Endothelial cell of hepatic sinusoid (primary cell): ENCODE measurements around the gene ESRRG.

ENCODE experiments used
- in situ Hi-C: cut with HindIII; loops from 2 replicates; pipeline ENCODE4 v1.10.0; 2017; ENCODE audit warnings: low sequenced_read_pairs

Gene ESRRG

GRCh38 chr1:216523449-216524190, 199.6 kb downstream of the ESRRG start:
- in situ Hi-C loops, result no loop called here

- in situ Hi-C loops, result no loop called here
Observed at GRCh38 chr1:216523043-216523442, 200.2 kb downstream of the ESRRG start.

- in situ Hi-C loops, result no loop called here
Observed at GRCh38 chr1:216521477-216521876, 201.8 kb downstream of the ESRRG start.

GRCh38 chr1:216518844-216519627, 204.2 kb downstream of the ESRRG start:
- in situ Hi-C loops, result no loop called here

GRCh38 chr1:216502528-216503162, 220.6 kb downstream of the ESRRG start:
- in situ Hi-C loops, result no loop called here

- in situ Hi-C loops, result no loop called here
Observed at GRCh38 chr1:216500273-216500967, 222.8 kb downstream of the ESRRG start.

- in situ Hi-C loops, result no loop called here
Observed at GRCh38 chr1:216499581-216500272, 223.5 kb downstream of the ESRRG start.

GRCh38 chr1:216498277-216498676, 225.0 kb downstream of the ESRRG start:
- in situ Hi-C loops, result no loop called here

GRCh38 chr1:216485042-216485441, 238.2 kb downstream of the ESRRG start:
- in situ Hi-C loops, result no loop called here

GRCh38 chr1:216483672-216484401, 239.4 kb downstream of the ESRRG start:
- in situ Hi-C loops, result no loop called here

GRCh38 chr1:216482620-216483019, 240.6 kb downstream of the ESRRG start:
- in situ Hi-C loops, result no loop called here

GRCh38 chr1:216478238-216478637, 245.0 kb downstream of the ESRRG start:
- in situ Hi-C loops, result no loop called here

GRCh38 chr1:216476341-216476740, 246.9 kb downstream of the ESRRG start:
- in situ Hi-C loops, result no loop called here

GRCh38 chr1:216475659-216476276, 247.5 kb downstream of the ESRRG start:
- in situ Hi-C loops, result no loop called here

- in situ Hi-C loops, result no loop called here
Observed at GRCh38 chr1:216466162-216466801, 256.9 kb downstream of the ESRRG start.

GRCh38 chr1:216464489-216464888, 258.7 kb downstream of the ESRRG start:
- in situ Hi-C loops, result no loop called here

GRCh38 chr1:216462066-216462775, 261.0 kb downstream of the ESRRG start:
- in situ Hi-C loops, result no loop called here

- in situ Hi-C loops, result no loop called here
Observed at GRCh38 chr1:216461466-216461865, 261.8 kb downstream of the ESRRG start.
